GM19099 (cell line): ENCODE results near the gene PMPCA.

Experiments used
- POLR2A ChIP-seq: IDR thresholded peaks from 3 replicates; pipeline ENCODE4 v1.6.1; 2011; ENCODE audit warnings: low read depth; ENCODE audit not compliant: insufficient read length; ENCODE audit errors: extremely low read depth

The PMPCA gene

GRCh38 chr9:136370687-136371532, 39.5 kb upstream of the PMPCA start:
- no peak for TF ChIP-seq POLR2A

GRCh38 chr9:136371533-136371880, 39.0 kb upstream of the PMPCA start:
- no peak for TF ChIP-seq POLR2A

- no peak for TF ChIP-seq POLR2A
Observed at GRCh38 chr9:136372006-136372405, 38.5 kb upstream of the PMPCA start.

GRCh38 chr9:136372561-136373299, 37.7 kb upstream of the PMPCA start:
- no peak for TF ChIP-seq POLR2A

- no peak for TF ChIP-seq POLR2A
Observed at GRCh38 chr9:136373300-136374182, 36.9 kb upstream of the PMPCA start, which contains the start of gene CARD9. TSS of gene CARD9 (minus strand) at chr9:136373669. CDS start at chr9:136372078, 1,591 bp downstream.

GRCh38 chr9:136374183-136374575, 36.3 kb upstream of the PMPCA start:
- TF ChIP-seq POLR2A = no peak

GRCh38 chr9:136375096-136375495, 35.4 kb upstream of the PMPCA start:
- no peak for TF ChIP-seq POLR2A

- TF ChIP-seq POLR2A = no peak
Observed at GRCh38 chr9:136376457-136376856, 34.0 kb upstream of the PMPCA start.

GRCh38 chr9:136377341-136378169, 32.9 kb upstream of the PMPCA start:
- TF ChIP-seq POLR2A = no peak

GRCh38 chr9:136378170-136379002, 32.1 kb upstream of the PMPCA start:
- no peak for TF ChIP-seq POLR2A

- no peak for TF ChIP-seq POLR2A
Observed at GRCh38 chr9:136379003-136379287, 31.5 kb upstream of the PMPCA start.

- TF ChIP-seq POLR2A = no peak
Observed at GRCh38 chr9:136379401-136379800, 31.1 kb upstream of the PMPCA start.

- no peak for TF ChIP-seq POLR2A
Observed at GRCh38 chr9:136379891-136380290, 30.6 kb upstream of the PMPCA start.

GRCh38 chr9:136380381-136380780, 30.1 kb upstream of the PMPCA start:
- TF ChIP-seq POLR2A = no peak

GRCh38 chr9:136381311-136381710, 29.1 kb upstream of the PMPCA start:
- TF ChIP-seq POLR2A = no peak
